ENCODE results near the gene ANK2. TPM values are rescaled to one million over a fixed set of nuclear protein-coding genes. Genes with fewer than 3 reads are reported as not detected.

The ANK2 gene
- total RNA-seq, 2 experiments from 2014 or later, result 0.38 to 4.0 TPM

- POLR2A ChIA-PET, result interaction anchor here (0.6 to 1.2 kb wide), 4 partner anchors 9 to 38 kb away, joined by 3 to 4 read pairs (median 3); no protein-coding TSS in a partner anchor
- BruUV-seq (replicated peaks), result no TSS peak
Measured at GRCh38 chr4:113355550-113356371, 306.3 kb downstream of the ANK2 start.

DNA sequence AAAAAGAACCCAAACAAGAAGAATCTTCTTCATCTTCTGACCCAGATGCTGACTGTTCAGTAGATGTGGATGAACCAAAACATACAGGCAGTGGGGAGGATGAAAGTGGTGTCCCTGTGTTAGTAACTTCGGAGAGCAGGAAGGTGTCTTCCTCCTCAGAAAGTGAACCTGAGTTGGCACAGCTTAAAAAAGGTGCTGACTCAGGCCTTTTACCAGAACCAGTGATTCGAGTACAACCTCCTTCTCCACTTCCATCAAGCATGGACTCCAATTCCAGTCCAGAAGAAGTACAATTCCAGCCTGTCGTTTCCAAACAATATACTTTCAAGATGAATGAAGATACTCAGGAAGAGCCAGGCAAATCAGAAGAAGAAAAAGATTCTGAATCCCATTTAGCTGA lies 307.0 kb downstream of the ANK2 start:
- no peaks in the 10 kb centered on the region for H3K9me3 ChIP-seq (ENCODE audit: low read length)
- no peaks in the 10 kb centered on the region for H4K20me1 ChIP-seq (ENCODE audit: insufficient read depth, low read length)
- CTCF ChIA-PET (ENCODE audit: unreplicated experiment), result no interaction called here
- no peaks in the 10 kb centered on the region for H3K79me2 ChIP-seq (ENCODE audit: insufficient read depth, low read depth, low read length)
- no peaks in the 10 kb centered on the region for H3K4me1 ChIP-seq (ENCODE audit: insufficient read depth, low read length, poor library complexity, severe bottlenecking)
- DNase-seq (ENCODE audit: low spot score), result no peak
- intact Hi-C loops (cut with micrococcal nuclease; ENCODE audit: unreplicated experiment), result no loop called here
- no peak overlapping the region for H2AFZ ChIP-seq (ENCODE audit: low read length)
- H3K27ac ChIP-seq (ENCODE audit: low read depth, low read length, poor library complexity, severe bottlenecking), result no peak overlapping the region
- no peak overlapping the region for H3K4me3 ChIP-seq (ENCODE audit: low read depth, low read length, poor library complexity, severe bottlenecking)
- no peaks in the 10 kb centered on the region for H3K9me2 ChIP-seq (ENCODE audit: insufficient read depth, low read length)
- H3K4me2 ChIP-seq (ENCODE audit: low read length), result no peak overlapping the region
- no peak for TF ChIP-seq CTCF (conservative IDR thresholded peaks at IDR 0.05; ENCODE audit: low read length)
- no peak for TF ChIP-seq EZH2phosphoT487 (IDR thresholded peaks at IDR 0.05; ENCODE audit: borderline replicate concordance, low read depth, low read length)
- POLR2A ChIA-PET, result interaction anchor here (0.8 to 1.2 kb wide), 2 partner anchors 9 to 37 kb away, joined by 3 to 4 read pairs; no protein-coding TSS in a partner anchor
- H3K36me3 ChIP-seq (ENCODE audit: insufficient read depth, low read length), result no peaks in the 10 kb centered on the region
- no TSS peak for BruUV-seq (replicated peaks)

More at GRCh38 chr4:113355550-113356371, 306.3 kb downstream of the ANK2 start:
- H3K36me3 ChIP-seq (ENCODE audit: insufficient read depth, low read length), result no peaks in the 10 kb centered on the region
- no peaks in the 10 kb centered on the region for H3K79me2 ChIP-seq (ENCODE audit: insufficient read depth, low read depth, low read length)
- intact Hi-C loops (cut with micrococcal nuclease; ENCODE audit: unreplicated experiment), result no loop called here
- no peak overlapping the region for H3K4me3 ChIP-seq (ENCODE audit: low read depth, low read length, poor library complexity, severe bottlenecking)
- no peak overlapping the region for H2AFZ ChIP-seq (ENCODE audit: low read length)
- no peak overlapping the region for H3K27ac ChIP-seq (ENCODE audit: low read depth, low read length, poor library complexity, severe bottlenecking)
- no peaks in the 10 kb centered on the region for H3K9me2 ChIP-seq (ENCODE audit: insufficient read depth, low read length)
- no peak for TF ChIP-seq EZH2phosphoT487 (IDR thresholded peaks at IDR 0.05; ENCODE audit: borderline replicate concordance, low read depth, low read length)
- TF ChIP-seq CTCF (conservative IDR thresholded peaks at IDR 0.05; ENCODE audit: low read length), result no peak
- no peak for DNase-seq (ENCODE audit: low spot score)
- H3K4me1 ChIP-seq (ENCODE audit: insufficient read depth, low read length, poor library complexity, severe bottlenecking), result no peaks in the 10 kb centered on the region
- H3K9me3 ChIP-seq (ENCODE audit: low read length), result no peaks in the 10 kb centered on the region
- no peaks in the 10 kb centered on the region for H4K20me1 ChIP-seq (ENCODE audit: insufficient read depth, low read length)
- CTCF ChIA-PET (ENCODE audit: unreplicated experiment), result no interaction called here
- H3K4me2 ChIP-seq (ENCODE audit: low read length), result no peak overlapping the region

DNA sequence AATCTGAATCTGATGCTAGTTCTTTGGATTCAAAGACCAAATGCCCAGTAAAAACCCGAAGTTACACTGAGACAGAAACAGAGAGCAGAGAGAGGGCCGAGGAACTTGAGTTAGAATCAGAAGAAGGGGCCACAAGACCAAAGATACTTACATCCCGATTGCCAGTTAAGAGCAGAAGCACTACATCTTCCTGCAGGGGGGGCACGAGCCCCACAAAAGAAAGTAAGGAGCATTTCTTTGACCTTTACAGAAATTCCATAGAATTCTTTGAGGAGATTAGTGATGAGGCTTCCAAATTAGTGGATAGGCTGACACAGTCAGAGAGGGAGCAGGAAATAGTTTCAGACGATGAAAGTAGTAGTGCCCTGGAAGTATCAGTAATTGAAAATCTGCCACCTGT lies 309.3 kb downstream of the ANK2 start:
- intact Hi-C loops (cut with micrococcal nuclease; ENCODE audit: unreplicated experiment), result no loop called here
- Histone ChIP-seq H4K20me1 (ENCODE audit: insufficient read depth, low read length) (no peaks in the 10 kb centered on the region), H3K4me3 (ENCODE audit: low read depth, low read length, poor library complexity, severe bottlenecking) (no peak overlapping the region), H3K4me1 (ENCODE audit: insufficient read depth, low read length, poor library complexity, severe bottlenecking) (no peaks in the 10 kb centered on the region), H3K9me3 (ENCODE audit: low read length) (no peaks in the 10 kb centered on the region), H3K79me2 (ENCODE audit: insufficient read depth, low read depth, low read length) (no peaks in the 10 kb centered on the region), H3K9me2 (ENCODE audit: insufficient read depth, low read length) (no peaks in the 10 kb centered on the region), H3K27ac (ENCODE audit: low read depth, low read length, poor library complexity, severe bottlenecking) (no peak overlapping the region), H3K36me3 (ENCODE audit: insufficient read depth, low read length) (no peaks in the 10 kb centered on the region), H3K4me2 (ENCODE audit: low read length) (no peak overlapping the region), H2AFZ (ENCODE audit: low read length) (no peak overlapping the region)
- ChIA-PET CTCF (ENCODE audit: unreplicated experiment) (no interaction called here), POLR2A (no interaction called here)
- no TSS peak for BruUV-seq (replicated peaks)
- DNase-seq (ENCODE audit: low spot score), result peak; percentile 3
- peak; percentile 69 for TF ChIP-seq CTCF (conservative IDR thresholded peaks at IDR 0.05; ENCODE audit: low read length)
- TF ChIP-seq EZH2phosphoT487 (IDR thresholded peaks at IDR 0.05; ENCODE audit: borderline replicate concordance, low read depth, low read length), result no peak
